CD4-positive, alpha-beta T cell treated with Interleukin-10 for 1 hour (primary cell): Measurements from ENCODE around the gene PITPNM1.
"Not testable (repeated sequence)": the region's sequence is repeated elsewhere in the genome, so short reads cannot be mapped to it uniquely, and the experiment has no call there.

Experiments used
- DNase-seq: peaks from one replicate; pipeline ENCODE4 v3.0.0-alpha.2; 2020

PITPNM1 gene

DNA sequence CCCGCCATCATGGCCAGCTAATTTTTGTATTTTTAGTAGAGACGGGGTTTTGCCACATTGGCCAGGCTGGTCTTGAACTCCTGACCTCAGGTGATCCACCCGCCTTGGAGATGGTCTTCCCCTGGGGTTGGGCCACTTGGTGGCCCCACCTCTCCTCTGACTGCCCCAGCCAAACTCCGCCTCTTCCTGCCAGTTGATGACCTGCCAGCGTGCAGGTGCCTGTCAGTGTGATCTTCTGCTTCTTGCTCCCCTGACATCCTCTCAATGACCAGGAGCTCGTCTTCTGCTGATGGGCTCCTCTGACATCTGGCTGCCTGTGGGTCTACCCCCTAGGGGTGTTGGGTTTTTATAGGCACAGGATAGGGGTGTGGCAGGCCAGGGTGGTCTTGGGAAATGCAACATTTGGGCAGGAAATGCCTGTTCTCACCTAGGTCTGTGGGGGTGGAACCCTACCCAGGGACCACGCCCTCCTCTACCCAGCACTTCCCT lies 19.2 kb downstream of the PITPNM1 start:
- DNase-seq = peak; percentile 81

DNA sequence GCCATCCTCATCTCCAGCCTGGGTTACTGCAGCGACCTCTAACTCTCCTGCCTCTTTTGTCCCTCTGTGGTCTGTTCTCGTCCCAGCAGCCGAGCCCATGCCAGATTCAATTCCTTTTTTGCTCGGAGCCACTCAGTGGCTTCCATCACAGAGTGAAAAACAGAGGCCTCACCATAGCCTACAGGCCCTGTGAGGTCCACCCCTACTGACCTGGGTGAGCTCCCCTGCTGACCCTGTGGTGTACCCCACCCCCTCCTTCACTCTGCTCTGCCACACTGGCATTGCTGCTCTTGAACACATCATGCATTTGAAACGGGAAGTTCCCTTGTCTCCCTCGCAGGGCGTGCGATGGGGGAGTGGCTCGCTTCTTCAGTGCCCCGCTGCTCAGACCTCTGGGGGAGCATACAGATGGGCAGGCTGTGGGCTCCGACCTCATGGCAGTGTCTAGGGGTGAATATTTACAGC lies 20.3 kb downstream of the PITPNM1 start:
- DNase-seq = peak; percentile 71

DNA sequence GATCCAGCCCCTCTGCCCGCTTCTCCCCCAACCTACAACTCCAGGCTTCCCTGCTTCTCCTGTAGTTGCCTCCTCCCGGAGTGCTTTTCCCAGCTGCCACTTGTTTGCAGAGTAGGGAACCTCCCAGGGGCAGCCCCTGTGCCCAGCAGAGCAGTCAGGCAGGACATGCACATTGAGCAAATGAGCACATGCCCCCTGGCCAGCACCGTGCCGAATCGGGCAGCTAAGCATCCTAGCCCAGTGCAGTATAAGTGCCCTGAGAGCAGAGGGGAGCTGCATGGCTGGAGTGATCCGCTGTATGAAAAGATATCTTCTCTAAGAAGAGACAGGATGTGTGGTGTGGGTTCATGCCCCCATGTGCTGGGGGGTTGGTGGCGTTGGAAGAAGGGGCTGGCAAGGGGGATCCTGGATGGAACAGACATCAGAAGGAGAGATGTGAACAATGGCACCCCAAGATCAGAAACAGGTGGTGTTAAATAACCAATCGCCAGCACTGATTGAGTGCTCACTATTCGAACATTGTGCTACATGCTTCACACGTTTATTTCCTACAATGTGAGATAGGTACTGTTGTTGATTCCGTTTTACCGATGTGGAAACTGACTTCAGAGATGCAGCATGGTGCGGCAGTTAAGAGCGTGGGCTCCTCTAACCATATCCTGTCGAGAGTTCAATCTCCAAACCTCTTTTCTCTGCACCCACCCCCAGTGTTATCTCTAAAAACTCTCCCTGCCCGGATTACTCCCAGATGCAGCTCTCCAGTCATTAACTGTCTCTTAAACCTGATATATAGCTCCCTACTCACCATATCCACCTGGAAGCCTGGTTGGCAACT lies 21.1 kb downstream of the PITPNM1 start:
- DNase-seq = peak; percentile 65

DNA sequence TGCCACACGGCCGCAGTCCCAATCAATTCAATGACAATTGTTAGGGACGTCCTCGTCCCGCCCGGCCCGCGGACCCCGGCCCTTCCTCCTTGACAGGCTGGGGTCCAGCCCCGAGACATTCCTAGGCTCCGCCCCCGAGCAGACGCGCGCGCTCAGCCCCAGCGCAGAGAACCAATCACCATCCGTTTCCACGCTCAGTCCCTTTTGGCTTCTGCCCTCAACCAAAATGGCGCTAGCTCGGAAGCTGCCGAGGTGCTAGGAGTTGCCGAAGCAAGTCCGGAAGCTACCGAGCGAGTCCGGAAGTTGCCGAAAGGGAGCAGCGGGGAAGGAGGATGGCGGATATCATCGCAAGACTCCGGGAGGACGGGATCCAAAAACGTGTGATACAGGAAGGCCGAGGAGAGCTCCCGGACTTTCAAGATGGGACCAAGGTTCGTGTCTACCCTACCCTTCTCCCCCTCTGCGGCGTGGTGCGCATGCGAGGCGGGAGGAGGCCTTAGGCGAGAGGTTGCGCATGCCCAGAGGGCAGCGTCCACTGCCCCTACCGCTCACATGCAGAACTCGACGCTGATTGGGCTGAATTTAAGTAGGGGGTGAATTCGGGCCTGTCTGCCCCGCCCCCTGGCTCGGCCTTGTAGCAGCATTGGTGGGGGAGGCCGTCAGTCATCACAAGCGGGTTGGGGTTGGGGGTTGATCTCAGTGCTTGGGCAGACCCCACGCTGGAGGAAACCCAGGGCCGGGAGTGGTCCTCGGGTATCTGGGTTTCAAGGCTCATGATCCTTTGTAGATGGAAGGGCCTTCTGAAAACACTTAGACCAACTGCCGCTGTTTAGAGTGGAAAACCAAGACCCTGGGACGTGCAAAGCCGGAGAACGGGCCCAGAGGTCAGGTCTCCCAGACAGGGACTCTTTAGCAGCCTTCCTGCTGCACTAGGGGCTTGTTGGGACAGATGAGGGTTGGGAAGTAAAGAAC lies 22.1 kb downstream of the PITPNM1 start, which contains the start of gene AIP:
Gene AIP, plus strand, starts transcription at position 200 of the 972 bp plus-strand sequence. Its CDS starts 133 bp downstream, at position 333.
- peak; percentile 98 for DNase-seq

DNA sequence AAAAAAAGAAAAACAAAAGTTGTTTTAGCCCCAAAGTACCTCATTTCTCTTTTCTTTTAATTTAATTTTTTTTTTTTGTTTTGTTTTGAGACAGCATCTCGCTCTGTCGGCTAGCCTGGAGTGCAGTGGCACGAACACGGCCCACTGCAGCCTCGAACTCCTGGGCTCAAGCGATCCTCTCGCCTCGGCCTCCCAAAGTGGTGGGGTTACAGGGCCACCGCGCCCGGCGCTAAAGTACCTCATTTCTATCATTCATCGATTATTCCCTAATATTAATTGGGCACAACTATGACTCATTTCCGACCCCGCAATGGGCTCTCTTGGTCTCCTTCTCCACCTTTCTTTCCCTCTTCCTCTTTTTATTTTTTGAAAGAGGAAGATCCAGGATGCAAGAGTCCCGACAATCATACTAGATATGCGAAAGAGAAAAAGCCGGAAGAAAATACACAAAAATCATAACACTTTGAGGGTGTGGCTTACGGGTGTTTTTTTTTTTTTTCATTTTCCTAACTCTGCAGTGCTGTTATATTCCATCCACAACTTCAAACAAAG lies 22.8 kb downstream of the PITPNM1 start:
- no peak for DNase-seq

DNA sequence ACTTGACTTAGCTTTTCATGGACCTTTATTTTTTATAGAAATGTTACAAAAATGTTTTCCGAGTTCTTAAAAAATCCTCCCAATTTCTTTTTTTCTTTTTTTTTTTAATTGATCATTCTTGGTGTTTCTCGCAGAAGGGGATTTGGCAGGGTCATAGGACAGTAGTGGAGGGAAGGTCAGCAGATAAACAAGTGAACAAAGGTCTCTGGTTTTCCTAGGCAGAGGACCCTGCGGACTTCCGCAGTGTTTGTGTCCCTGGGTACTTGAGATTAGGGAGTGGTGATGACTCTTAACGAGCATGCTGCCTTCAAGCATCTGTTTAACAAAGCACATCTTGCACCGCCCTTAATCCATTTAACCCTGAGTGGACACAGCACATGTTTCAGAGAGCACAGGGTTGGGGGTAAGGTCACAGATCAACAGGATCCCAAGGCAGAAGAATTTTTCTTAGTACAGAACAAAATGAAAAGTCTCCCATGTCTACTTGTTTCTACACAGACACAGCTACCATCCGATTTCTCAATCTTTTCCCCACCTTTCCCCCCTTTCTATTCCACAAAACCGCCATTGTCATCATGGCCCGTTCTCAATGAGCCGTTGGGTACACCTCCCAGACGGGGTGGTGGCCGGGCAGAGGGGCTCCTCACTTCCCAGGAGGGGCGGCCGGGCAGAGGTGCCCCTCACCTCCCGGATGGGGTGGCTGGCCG lies 27.7 kb downstream of the PITPNM1 start:
- DNase-seq = not testable (repeated sequence)

DNA sequence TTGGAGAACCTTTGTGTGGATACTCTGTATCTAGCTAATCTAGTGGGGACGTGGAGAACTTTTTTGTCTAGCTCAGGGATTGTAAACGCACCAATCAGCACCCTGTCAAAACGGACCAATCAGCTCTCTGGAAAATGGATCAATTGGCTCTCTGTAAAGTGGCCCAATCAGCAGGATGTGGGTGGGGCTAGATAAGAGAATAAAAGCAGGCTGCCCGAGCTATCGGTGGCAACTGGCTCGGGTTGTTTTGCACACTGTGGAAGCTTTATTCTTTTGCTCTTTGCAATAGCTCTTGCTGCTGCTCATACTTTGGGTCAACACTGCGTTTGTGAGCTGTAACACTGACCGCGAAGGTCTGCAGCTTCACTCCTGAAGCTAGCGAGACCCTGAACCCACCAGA lies 28.5 kb downstream of the PITPNM1 start:
- not testable (repeated sequence) for DNase-seq

DNA sequence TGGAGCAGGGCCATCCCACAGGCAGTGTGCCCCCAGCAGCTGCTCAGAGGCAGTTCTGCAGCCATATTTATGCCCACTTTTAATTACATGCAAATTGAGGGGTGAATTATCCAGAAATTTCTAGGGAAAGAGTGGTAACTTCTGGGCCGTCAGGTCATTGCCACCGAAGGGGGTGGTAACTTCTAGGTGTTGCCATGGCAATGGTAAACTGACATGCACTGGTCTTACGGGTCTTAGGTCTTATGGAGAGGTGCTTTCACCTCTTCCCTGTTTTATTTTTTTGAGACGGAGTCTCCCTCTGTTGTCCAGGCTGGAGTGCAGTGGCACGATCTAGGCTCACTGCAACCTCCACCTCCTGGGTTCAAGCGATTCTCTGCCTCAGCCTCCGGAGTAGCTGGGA lies 32.3 kb downstream of the PITPNM1 start:
- no peak for DNase-seq

DNA sequence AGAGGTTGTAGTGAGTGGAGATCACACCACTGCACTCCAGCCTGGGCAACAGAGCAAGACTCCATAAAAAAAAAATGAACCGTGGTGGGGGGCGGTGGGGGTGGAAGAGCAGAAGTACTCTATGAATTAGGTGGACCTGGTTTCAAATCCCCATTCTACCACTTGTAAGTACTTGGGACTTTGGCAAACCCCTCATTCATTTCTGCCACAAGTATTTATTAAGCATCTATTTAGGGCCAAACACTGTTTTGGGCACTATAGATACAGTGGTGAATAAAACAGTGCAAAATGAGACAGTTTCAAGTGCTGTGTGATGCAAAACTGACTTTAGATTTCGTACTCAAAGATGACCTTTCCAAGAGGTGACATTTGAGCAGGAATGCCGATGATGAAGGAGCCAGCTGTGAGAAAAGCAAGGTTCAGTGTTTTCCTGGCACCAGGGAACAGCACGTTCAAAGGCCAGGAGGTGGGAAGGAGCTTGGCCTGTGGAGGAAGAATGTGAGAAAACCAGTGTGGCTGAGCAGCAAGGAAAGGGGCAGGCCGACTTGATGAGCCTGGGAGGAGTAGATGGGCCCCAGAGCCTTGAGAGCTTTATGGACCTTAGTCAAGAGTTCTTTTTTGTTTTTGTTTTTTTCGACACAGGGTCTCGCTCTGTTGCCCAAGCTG lies 34.7 kb downstream of the PITPNM1 start:
- no peak for DNase-seq

DNA sequence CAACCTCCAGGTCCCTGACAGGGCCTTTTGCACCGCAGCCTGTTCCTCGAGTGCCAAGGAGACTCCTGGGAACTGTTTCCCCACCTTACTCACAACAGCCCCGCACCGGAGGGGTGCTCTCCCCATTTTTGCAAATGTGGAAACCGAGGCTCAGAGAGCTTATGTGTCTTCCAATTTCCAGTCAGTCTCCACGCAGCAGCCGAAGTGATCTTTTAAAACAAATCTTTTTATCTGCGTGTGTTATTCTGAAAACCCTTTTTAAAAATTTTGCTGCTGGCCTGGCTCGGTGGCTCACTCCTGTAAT lies 35.7 kb downstream of the PITPNM1 start:
- DNase-seq = no peak

DNA sequence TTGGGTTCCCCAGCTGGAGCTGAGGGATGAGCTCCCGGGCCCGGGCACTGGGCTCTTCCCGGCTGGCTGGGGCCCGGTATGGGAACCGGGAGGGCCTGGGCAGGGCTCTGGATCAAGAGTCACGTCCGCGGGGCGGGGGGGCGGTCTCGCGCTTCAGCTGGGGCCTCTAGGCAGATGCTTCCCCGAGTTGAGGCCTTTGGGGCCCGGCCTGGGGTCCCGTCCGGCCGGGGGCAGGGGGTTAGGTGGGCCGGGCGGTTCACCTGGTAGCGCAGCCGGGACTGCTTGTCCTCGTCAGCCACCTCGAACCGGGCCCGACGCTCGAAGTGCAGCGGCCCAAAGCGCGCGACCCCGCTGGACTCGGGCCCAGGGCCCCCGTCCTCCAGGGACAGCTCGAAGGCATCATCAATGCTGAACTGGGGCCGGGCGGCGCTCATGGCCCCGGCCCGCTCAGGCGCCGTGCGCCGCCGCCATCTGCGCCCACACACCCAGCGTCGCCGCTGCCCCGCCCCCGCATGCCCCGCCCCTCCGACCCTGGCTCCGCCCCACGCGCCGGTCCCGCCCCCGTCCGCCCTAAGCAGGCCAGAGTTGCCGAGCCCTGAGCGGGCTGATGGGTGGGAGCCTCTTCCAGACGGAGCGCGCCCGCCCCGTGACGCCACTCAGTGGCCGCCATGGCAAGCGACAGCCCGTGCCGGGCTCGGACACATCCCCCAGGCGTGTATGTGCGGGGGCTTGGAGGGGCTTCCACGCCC lies 36.2 kb downstream of the PITPNM1 start, which contains the start of gene TMEM134:
Gene TMEM134, minus strand, starts transcription at position 493 of the 749 bp plus-strand sequence. Its CDS starts 59 bp downstream, at position 434.
- DNase-seq = peak; percentile 94

DNA sequence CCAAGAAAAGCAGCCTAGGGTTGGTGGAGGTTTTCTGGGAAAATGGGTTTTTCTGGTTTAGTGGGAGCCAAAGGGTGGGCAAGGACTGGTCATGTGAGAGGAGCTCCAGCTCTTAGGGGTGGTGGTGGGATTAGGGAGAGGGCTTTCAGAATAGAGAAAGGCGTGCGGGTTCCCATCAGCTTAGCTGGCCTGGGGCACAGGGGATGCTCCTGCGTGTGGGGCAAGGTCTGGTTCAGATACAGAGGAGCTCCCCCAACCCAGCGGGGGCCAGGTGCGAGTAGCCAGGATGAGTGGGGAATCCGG lies 36.8 kb downstream of the PITPNM1 start:
- no peak for DNase-seq

DNA sequence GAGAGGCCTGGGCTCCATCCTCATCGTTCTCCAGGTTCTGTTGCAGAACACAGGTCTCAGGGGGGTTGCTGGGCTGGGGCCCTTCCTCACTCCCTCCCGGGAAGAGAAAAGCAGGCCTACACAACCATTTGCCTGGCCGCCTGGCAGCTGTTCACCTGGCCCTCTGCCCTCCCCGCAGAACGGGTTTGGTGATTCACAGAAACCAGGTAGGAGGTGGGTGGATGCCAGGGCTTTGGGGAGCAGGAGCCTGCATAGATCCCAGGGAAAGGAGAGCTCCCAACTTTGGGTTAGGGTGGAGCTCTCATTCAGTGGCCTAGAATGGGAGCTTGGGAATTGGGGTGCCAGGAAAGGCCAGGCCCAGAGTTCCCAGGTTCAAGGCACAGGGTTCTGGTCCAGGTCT lies 37.1 kb downstream of the PITPNM1 start:
- no peak for DNase-seq

DNA sequence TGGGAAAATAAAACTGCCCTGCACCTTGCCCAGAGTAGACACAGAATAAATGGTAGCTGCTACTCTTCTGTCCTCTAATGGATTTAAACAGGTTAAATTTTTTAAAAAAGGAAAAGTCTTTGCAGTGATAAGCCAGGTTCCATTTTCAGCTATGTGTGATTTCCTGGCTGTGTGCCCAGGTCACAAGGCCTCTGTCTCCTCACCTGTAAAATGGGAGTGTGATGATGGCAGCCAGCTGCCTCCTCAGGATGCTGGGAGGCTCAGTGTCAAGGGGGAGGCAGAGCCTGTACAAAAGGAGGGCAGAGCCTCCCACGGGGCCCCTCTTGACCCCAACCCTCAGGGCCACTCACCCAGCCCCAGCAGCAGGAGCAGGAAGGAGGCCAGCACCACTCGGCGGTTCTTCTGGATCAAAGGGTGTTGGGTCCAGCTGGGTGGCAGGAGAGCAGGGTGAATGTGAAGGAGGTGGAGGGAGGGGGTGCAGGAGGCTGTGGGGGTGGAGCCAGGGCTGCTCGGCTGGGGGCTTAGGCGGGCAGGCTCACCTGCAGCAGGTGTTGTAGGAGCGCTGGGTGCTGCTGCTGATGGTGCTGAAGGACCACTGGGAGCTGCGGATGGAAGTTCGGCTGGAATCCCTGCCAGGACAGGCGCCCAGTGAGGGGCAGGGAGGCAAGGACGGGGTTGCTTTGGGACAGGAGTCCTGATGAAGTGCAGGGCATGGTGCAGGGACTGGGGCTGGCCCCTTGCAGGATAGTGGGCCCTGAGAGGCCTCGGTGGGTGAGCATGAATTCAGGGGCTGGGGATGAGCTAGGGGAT lies 38.0 kb downstream of the PITPNM1 start:
- DNase-seq = no peak

DNA sequence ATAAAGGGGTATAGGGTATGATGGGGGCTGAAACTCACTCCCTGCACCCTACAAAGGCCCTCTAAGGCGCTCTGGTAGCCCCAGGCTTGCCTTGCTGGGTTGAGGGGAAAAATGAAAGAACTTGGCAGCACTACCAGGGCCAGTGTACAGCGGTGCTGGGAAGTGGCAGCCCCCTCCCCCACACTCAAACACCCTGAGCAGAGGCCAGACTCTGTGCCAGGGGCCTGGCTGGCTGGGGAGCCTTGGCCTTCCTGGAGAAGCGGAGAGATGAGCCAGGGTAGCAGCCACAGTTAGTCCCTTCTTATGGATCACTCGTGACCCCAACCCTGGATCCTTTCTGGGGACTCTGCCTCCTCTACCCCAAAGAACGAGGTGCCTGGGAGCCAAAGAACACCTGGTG lies 38.8 kb downstream of the PITPNM1 start:
- no peak for DNase-seq

DNA sequence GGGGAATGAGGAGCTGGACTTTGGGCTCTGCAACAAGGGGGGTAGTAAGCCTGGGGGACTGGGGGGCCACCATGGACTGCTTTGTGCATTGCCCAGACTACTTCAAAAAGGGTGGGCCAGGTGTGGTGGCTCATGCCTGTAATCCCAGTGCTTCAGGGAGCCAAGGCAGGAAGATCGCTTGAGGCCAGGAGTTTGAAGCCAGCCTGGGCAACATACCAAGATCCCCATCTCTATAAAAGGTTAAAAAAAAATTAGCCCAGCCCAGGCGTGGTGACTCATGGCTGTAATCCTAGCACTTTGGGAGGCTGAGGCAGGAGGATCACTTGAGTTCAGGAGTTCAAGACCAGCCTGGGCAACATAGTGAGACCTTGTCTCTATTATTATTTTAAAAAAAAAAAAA lies 39.6 kb downstream of the PITPNM1 start:
- not testable (repeated sequence) for DNase-seq

DNA sequence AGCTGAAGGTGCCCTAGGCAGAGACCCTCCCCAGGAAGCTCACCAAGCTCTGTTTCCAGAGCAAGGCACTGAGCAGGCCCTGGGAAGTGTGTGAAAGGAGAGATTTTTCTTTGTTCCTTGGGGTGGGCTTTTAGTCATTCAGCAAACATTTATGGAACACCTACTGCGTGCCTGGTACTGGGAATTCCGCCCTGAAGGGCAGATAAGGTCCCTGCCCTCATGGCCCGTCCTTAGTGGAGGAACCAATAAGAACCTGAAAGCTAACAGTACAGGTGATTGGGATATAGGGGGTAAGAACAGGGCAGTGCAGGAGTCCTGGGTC lies 40.0 kb downstream of the PITPNM1 start:
- DNase-seq = no peak

DNA sequence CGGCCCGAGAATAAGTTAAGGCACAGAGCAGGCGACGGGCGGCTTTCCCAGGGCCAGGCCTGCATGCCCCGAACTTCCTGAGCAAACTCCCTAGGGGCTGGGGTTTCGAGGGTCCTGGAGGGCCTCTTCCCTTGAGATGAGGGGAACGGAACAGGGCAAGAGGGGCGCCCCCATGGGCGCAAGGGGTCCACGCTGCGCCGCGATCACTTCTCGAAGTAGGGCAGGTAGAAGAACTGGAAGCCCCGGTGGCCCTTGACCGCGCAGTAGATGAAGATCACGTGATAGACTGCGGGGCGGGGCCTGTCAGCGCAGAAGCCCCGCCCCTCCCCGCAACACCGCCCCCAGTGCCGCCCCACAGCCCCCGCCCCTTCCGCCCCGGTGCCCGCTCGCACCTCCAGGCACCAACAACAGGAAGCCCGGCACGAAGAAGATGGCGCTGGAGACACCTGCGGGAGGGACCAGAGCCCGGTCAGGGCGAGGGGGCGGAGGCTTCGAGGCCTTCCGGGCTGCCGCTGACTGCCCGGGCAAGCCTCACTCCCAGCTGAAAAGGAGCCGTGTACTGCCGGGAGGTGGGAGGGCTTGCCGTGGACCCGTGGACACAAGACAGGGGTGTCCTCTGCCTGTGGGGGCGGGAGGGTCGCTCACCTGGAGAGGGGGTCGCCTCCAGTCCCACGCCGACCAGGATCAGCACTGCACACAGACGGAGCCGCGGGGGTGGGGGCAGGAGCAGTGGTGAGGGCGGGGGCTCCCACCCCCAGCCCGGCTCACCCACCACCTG lies 40.6 kb downstream of the PITPNM1 start:
- DNase-seq = peak; percentile 96

DNA sequence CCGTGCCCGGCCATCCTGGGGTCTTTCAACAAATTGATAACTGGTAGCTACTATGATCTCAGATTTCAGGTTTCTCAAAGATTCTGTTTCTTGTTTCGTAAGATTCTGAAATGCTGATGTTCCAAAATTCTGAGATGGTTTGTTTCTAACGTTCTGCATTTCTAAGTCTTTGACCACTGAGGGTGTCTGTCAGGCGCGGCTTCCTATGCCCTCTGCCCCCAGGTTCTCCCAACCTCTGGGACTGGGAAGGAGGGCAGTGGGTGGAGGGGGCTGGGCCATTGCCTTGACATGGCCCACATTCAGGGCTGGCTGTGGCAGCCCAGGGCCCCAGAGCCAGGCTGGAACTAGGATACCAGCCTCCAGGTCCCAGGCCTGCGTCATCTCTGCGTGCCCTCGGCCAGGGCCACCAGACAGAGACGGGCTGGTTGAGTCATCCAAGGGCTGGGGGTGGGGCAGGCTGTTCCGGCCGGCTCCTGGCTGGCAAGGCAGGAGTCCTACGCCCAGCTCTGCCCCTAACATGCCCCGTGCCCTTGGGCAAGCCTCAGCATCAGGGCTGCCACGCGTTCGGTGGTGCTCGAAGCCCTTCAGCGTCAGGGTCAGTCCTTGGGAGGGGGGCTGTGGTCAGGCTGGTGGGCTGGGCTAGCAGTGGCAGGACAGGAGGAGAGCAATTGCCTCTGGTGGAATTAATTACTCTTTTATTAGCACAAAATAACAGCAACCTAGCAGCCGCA lies 41.3 kb downstream of the PITPNM1 start:
- no peak for DNase-seq
